Neural cell (in vitro differentiated cells): ENCODE results near the gene ASCC1. TPM values are rescaled to one million over a fixed set of nuclear protein-coding genes. Genes with fewer than 3 reads are reported as not detected.

ENCODE experiments used
- H2AFZ ChIP-seq: fragments of 200-600, 300-800 bp; sonication (generic), shearing (Covaris generic); 2 replicates; pipeline ENCODE4 v1.6.0; 2014; ENCODE audit warnings: low read depth, mild to moderate bottlenecking, antibody characterized with exemption, low read length, moderate library complexity
- H3F3A ChIP-seq: fragments of 200-600 bp; shearing (Covaris generic); 2 replicates; pipeline ENCODE4 v1.6.1; 2016; ENCODE audit warnings: mild to moderate bottlenecking, moderate library complexity, mixed read lengths, antibody characterized with exemption, low read length; ENCODE audit not compliant: insufficient read depth, poor library complexity, severe bottlenecking
- H3K27ac ChIP-seq: fragments of 200-600, 300-800 bp; sonication (generic), shearing (Covaris generic); 2 replicates; pipeline ENCODE4 v1.5.1; 2014; ENCODE audit warnings: mild to moderate bottlenecking, low read length, moderate library complexity
- H3K27me3 ChIP-seq: fragments of 300-800, 200-600 bp; sonication (generic), shearing (Covaris generic); 2 replicates; pipeline ENCODE4 v1.6.0; 2014; ENCODE audit warnings: mild to moderate bottlenecking, low read depth, low read length, moderate library complexity; ENCODE audit not compliant: insufficient read depth
- H3K36me3 ChIP-seq: fragments of 300-800, 200-600 bp; sonication (generic), shearing (Covaris generic); 2 replicates; pipeline ENCODE4 v1.5.1; 2014; ENCODE audit warnings: mild to moderate bottlenecking, antibody characterized with exemption, low read length, moderate library complexity; ENCODE audit not compliant: insufficient read depth
- H3K4me2 ChIP-seq: fragments of 300-800, 200-600 bp; sonication (generic), shearing (Covaris generic); 2 replicates; pipeline ENCODE4 v1.6.0; 2014; ENCODE audit warnings: mild to moderate bottlenecking, low read length
- H3K4me3 ChIP-seq: fragments of 300-800, 200-600 bp; sonication (generic), shearing (Covaris generic); 2 replicates; pipeline ENCODE4 v1.5.1; 2014; ENCODE audit warnings: mild to moderate bottlenecking, low read length, moderate library complexity
- H3K79me2 ChIP-seq: fragments of 200-600 bp; shearing (Covaris generic); replicated peaks from 2 replicates; pipeline ENCODE4 v1.6.0; 2014; ENCODE audit warnings: mild to moderate bottlenecking, low read length, moderate library complexity; ENCODE audit not compliant: insufficient read depth
- H3K9ac ChIP-seq: fragments of 300-800, 200-600 bp; sonication (generic), shearing (Covaris generic); 2 replicates; pipeline ENCODE4 v1.6.1; 2016; ENCODE audit warnings: mild to moderate bottlenecking, low read length, mixed read lengths
- H3K9me2 ChIP-seq: fragments of 200-600 bp; shearing (Covaris generic); 2 replicates; pipeline ENCODE4 v1.6.1; 2016; ENCODE audit warnings: mild to moderate bottlenecking, low read length, mixed read lengths; ENCODE audit not compliant: insufficient read depth
- H3K9me3 ChIP-seq: fragments of 200-600, 300-800 bp; sonication (generic), shearing (Covaris generic); 2 replicates; pipeline ENCODE4 v1.6.1; 2016; ENCODE audit warnings: mild to moderate bottlenecking, mixed run types, low read length, moderate library complexity, mixed read lengths
- H4K20me1 ChIP-seq: fragments of 200-600 bp; shearing (Covaris generic); 2 replicates; pipeline ENCODE4 v1.6.1; 2016; ENCODE audit warnings: mild to moderate bottlenecking, mixed run types; ENCODE audit not compliant: insufficient read depth
- EP300 ChIP-seq: fragments of 450-650 bp; conservative IDR thresholded peaks from 2 replicates; pipeline ENCODE4 v1.6.1; 2014; ENCODE audit warnings: antibody characterized with exemption, mild to moderate bottlenecking, moderate library complexity; ENCODE audit not compliant: poor library complexity, severe bottlenecking
- EZH2 ChIP-seq: fragments of 200-600, 300-800 bp; shearing (Covaris generic), sonication (generic); IDR thresholded peaks from 2 replicates; pipeline ENCODE4 v1.6.1; 2014; ENCODE audit warnings: antibody characterized with exemption, low read length, borderline replicate concordance, mild to moderate bottlenecking; ENCODE audit not compliant: insufficient read depth, poor library complexity, severe bottlenecking
- MXI1 ChIP-seq: fragments of 450-650 bp; conservative IDR thresholded peaks from 2 replicates; pipeline ENCODE4 v1.6.1; 2014; ENCODE audit warnings: antibody characterized with exemption, mild to moderate bottlenecking; ENCODE audit not compliant: poor library complexity, severe bottlenecking
- POLR2AphosphoS5 ChIP-seq: IDR thresholded peaks from 2 replicates; pipeline ENCODE4 v1.6.1; 2012
- RAD21 ChIP-seq: fragments of 450-650 bp; conservative IDR thresholded peaks from 2 replicates; pipeline ENCODE4 v1.6.1; 2014; ENCODE audit warnings: antibody characterized with exemption, mild to moderate bottlenecking, moderate library complexity
- SMC3 ChIP-seq: fragments of 450-650 bp; conservative IDR thresholded peaks from 2 replicates; pipeline ENCODE4 v1.6.1; 2014; ENCODE audit warnings: antibody characterized with exemption, mild to moderate bottlenecking, moderate library complexity; ENCODE audit not compliant: poor library complexity
- TAF1 ChIP-seq: IDR thresholded peaks from 2 replicates; pipeline ENCODE4 v1.6.1; 2012; ENCODE audit warnings: low read depth
- polyA plus RNA-seq: library from polyadenylated mRNA; depleted of rRNA; stranded (reverse); fragments of >200 nt; gene quantifications from 2 replicates; pipeline ENCODE4 v1.2.3, GENCODE V29; 2014
- TF ChIP-seq, protein P1 (sequence below): fragments of 450-650 bp; IDR thresholded peaks from 2 replicates; pipeline ENCODE4 v1.5.1; 2014; ENCODE audit warnings: antibody characterized with exemption, mild to moderate bottlenecking, moderate library complexity; ENCODE audit not compliant: poor library complexity, severe bottlenecking
- TF ChIP-seq, protein P2 (sequence below): IDR thresholded peaks from 2 replicates; pipeline ENCODE4 v1.6.1; 2012; ENCODE audit warnings: borderline replicate concordance

The ASCC1 gene
- polyA plus RNA-seq, 1 donor from 2014 or later = 39.6 TPM

DNA sequence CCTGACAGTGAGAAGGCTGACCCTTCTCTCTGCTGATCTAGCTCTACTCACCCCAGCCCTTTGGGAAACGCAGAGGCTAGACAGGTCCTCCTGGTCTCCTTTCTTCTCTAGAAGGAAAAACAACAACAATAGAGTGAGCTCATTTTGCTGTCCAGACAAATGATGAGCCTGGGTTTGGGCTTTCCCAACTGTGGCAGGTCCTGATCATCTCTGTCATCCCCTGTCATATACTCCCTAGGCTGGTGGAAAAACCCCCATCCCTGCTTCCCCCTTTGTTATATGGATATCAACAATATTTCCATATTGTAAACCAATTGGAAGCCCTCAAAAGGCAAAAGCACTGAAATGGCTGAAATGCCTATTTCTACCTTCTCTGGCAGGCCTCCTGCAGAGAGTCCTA lies 48.5 kb upstream of the ASCC1 start:
- Histone ChIP-seq H3K4me3 (no peak overlapping the region), H3K27me3 (no peaks in the 10 kb centered on the region), H2AFZ (no peak overlapping the region), H3K36me3 (no peaks in the 10 kb centered on the region), H3K9me2 (no peaks in the 10 kb centered on the region), H3F3A (peaks cover 3% of the 10 kb centered on the region), H3K27ac (no peak overlapping the region), H3K79me2 (no peaks in the 10 kb centered on the region), H3K9ac (no peak overlapping the region), H3K9me3 (no peaks in the 10 kb centered on the region), H4K20me1 (no peaks in the 10 kb centered on the region), H3K4me2 (no peak overlapping the region)
- TF ChIP-seq, protein P1, sequence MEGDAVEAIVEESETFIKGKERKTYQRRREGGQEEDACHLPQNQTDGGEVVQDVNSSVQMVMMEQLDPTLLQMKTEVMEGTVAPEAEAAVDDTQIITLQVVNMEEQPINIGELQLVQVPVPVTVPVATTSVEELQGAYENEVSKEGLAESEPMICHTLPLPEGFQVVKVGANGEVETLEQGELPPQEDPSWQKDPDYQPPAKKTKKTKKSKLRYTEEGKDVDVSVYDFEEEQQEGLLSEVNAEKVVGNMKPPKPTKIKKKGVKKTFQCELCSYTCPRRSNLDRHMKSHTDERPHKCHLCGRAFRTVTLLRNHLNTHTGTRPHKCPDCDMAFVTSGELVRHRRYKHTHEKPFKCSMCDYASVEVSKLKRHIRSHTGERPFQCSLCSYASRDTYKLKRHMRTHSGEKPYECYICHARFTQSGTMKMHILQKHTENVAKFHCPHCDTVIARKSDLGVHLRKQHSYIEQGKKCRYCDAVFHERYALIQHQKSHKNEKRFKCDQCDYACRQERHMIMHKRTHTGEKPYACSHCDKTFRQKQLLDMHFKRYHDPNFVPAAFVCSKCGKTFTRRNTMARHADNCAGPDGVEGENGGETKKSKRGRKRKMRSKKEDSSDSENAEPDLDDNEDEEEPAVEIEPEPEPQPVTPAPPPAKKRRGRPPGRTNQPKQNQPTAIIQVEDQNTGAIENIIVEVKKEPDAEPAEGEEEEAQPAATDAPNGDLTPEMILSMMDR = no peak
- TF ChIP-seq MXI1 (no peak), EZH2 (no peak), RAD21 (no peak), TAF1 (no peak), EP300 (no peak), SMC3 (no peak), POLR2AphosphoS5 (no peak)
- TF ChIP-seq, protein P2, sequence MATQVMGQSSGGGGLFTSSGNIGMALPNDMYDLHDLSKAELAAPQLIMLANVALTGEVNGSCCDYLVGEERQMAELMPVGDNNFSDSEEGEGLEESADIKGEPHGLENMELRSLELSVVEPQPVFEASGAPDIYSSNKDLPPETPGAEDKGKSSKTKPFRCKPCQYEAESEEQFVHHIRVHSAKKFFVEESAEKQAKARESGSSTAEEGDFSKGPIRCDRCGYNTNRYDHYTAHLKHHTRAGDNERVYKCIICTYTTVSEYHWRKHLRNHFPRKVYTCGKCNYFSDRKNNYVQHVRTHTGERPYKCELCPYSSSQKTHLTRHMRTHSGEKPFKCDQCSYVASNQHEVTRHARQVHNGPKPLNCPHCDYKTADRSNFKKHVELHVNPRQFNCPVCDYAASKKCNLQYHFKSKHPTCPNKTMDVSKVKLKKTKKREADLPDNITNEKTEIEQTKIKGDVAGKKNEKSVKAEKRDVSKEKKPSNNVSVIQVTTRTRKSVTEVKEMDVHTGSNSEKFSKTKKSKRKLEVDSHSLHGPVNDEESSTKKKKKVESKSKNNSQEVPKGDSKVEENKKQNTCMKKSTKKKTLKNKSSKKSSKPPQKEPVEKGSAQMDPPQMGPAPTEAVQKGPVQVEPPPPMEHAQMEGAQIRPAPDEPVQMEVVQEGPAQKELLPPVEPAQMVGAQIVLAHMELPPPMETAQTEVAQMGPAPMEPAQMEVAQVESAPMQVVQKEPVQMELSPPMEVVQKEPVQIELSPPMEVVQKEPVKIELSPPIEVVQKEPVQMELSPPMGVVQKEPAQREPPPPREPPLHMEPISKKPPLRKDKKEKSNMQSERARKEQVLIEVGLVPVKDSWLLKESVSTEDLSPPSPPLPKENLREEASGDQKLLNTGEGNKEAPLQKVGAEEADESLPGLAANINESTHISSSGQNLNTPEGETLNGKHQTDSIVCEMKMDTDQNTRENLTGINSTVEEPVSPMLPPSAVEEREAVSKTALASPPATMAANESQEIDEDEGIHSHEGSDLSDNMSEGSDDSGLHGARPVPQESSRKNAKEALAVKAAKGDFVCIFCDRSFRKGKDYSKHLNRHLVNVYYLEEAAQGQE = no peak

DNA sequence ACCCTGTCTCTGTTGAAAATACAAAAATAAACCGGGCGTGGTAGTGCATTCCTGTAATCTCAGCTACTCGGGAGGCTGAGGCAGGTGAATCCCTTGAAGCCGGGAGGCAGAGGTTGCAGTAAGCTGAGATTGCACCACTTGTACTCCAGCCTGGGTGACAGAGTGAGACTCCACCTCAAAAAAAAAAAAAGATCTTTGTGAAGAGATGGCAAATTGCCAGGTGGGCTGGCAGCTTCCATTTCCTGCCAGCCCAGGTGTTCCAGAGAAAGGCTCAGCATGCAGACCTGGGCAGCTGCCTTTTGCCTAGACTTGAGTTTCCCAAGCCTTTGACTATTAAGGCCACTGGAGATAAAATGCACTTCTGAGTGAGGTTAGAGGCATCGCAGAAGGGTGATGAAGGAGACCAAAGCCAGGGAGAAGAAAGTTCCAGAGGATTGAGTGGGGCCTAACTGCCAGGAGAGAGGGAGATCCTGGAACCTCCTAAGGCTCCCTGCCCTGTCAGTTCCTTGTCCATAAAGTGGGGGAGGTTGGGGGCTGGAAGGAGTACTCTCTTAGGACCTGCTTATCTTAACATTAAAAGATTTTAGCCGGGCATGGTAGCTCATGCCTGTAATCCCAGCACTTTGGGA lies 47.7 kb upstream of the ASCC1 start:
- Histone ChIP-seq H2AFZ (no peak overlapping the region), H3K36me3 (no peaks in the 10 kb centered on the region), H3K9ac (no peak overlapping the region), H3K79me2 (no peaks in the 10 kb centered on the region), H3F3A (peaks cover 3% of the 10 kb centered on the region), H4K20me1 (no peaks in the 10 kb centered on the region), H3K27me3 (no peaks in the 10 kb centered on the region), H3K27ac (no peak overlapping the region), H3K4me2 (no peak overlapping the region), H3K9me2 (no peaks in the 10 kb centered on the region), H3K9me3 (no peaks in the 10 kb centered on the region), H3K4me3 (no peak overlapping the region)
- TF ChIP-seq MXI1 (no peak), EZH2 (no peak)
